HEK293 (cell line): ENCODE results near the gene GADD45GIP1.
A peak's percentile ranks its signal among the peaks of the same experiment; 100 is the strongest.

Experiments used
- CTCF ChIA-PET: fragments of 350-600 bp; formaldehyde crosslinking; extraction: SDS; loops from one replicate; lab custom pipeline; 2021; ENCODE audit warnings: antibody characterized with exemption; lab: Yijun Ruan, JAX
- POLR2A ChIA-PET: fragments of 300-600 bp; formaldehyde crosslinking; extraction: SDS; loops from one replicate; lab custom pipeline; 2020; ENCODE audit warnings: antibody characterized with exemption, inconsistent platforms; lab: Yijun Ruan, JAX
- H3K27ac ChIP-seq: fragments of 200-500 bp; sonication (Bioruptor generic); 2 replicates; pipeline ENCODE4 v1.5.1; 2014; ENCODE audit warnings: low read depth, low read length, control low read depth, inconsistent platforms; ENCODE audit errors: extremely low read depth
- H3K36me3 ChIP-seq, 2 experiments: fragments of 200-500 bp in 1 of 2; sonication (Bioruptor generic) in 1 of 2; 1 replicate in 1 of 2; 2 replicates in 1 of 2; pipeline ENCODE4 v1.5.1; 2014 to 2017; ENCODE audit warnings: inconsistent platforms in 2 of 2, low read length in 2 of 2; ENCODE audit not compliant: control insufficient read depth in 2 of 2, insufficient read depth in 1 of 2
- H3K4me1 ChIP-seq: fragments of 200-500 bp; sonication (Bioruptor generic); 2 replicates; pipeline ENCODE4 v1.5.1; 2014; ENCODE audit warnings: mild to moderate bottlenecking, low read length, inconsistent platforms; ENCODE audit not compliant: control insufficient read depth, insufficient read depth
- H3K4me3 ChIP-seq: 2 replicates; pipeline ENCODE4 v1.5.1; 2011; ENCODE audit warnings: low read depth, mild to moderate bottlenecking, control low read depth, low read length, moderate library complexity
- H3K9me3 ChIP-seq: fragments of 200-500 bp; sonication (Bioruptor generic); 2 replicates; pipeline ENCODE4 v1.5.1; 2014; ENCODE audit warnings: low read depth, low read length, inconsistent platforms; ENCODE audit not compliant: control insufficient read depth, insufficient read depth
- GLIS1 ChIP-seq: fragments of 450-650 bp; formaldehyde crosslinking; IDR thresholded peaks from 2 replicates; pipeline ENCODE4 v1.5.1; 2016; ENCODE audit warnings: missing biosample characterization, missing genetic modification characterization
- GLIS2 ChIP-seq: fragments of 450-650 bp; formaldehyde crosslinking; IDR thresholded peaks from 2 replicates; pipeline ENCODE4 v1.5.1; 2016; ENCODE audit warnings: missing biosample characterization, missing genetic modification characterization
- KLF16 ChIP-seq: fragments of 450-650 bp; formaldehyde crosslinking; IDR thresholded peaks from 2 replicates; pipeline ENCODE4 v1.5.1; 2017; ENCODE audit warnings: missing biosample characterization, missing genetic modification characterization
- KLF7 ChIP-seq: fragments of 450-650 bp; formaldehyde crosslinking; IDR thresholded peaks from 2 replicates; pipeline ENCODE4 v1.5.1; 2016; ENCODE audit warnings: missing biosample characterization, missing genetic modification characterization, borderline replicate concordance
- MYNN ChIP-seq: fragments of 450-650 bp; formaldehyde crosslinking; IDR thresholded peaks from 2 replicates; pipeline ENCODE4 v1.5.1; 2016; ENCODE audit warnings: missing biosample characterization, missing genetic modification characterization, borderline replicate concordance
- MZF1 ChIP-seq: fragments of 450-650 bp; formaldehyde crosslinking; IDR thresholded peaks from 2 replicates; pipeline ENCODE4 v1.5.1; 2017; ENCODE audit warnings: missing biosample characterization, missing genetic modification characterization, borderline replicate concordance
- YY2 ChIP-seq: fragments of 450-650 bp; formaldehyde crosslinking; IDR thresholded peaks from 2 replicates; pipeline ENCODE4 v1.5.1; 2016; ENCODE audit warnings: missing biosample characterization, missing genetic modification characterization
- ZBTB48 ChIP-seq: fragments of 450-650 bp; formaldehyde crosslinking; IDR thresholded peaks from 2 replicates; pipeline ENCODE4 v1.5.1; 2016; ENCODE audit warnings: missing biosample characterization, missing genetic modification characterization
- ZBTB49 ChIP-seq: fragments of 450-650 bp; formaldehyde crosslinking; IDR thresholded peaks from 2 replicates; pipeline ENCODE4 v1.5.1; 2016; ENCODE audit warnings: missing biosample characterization, missing genetic modification characterization, low read depth
- ZFP37 ChIP-seq: fragments of 450-650 bp; formaldehyde crosslinking; IDR thresholded peaks from 2 replicates; pipeline ENCODE4 v1.5.1; 2016; ENCODE audit warnings: missing biosample characterization, missing genetic modification characterization
- ZNF18 ChIP-seq: fragments of 450-650 bp; formaldehyde crosslinking; IDR thresholded peaks from 2 replicates; pipeline ENCODE4 v1.5.1; 2016; ENCODE audit warnings: missing biosample characterization, missing genetic modification characterization
- ZNF26 ChIP-seq: fragments of 450-650 bp; formaldehyde crosslinking; IDR thresholded peaks from 2 replicates; pipeline ENCODE4 v1.5.1; 2016; ENCODE audit warnings: missing biosample characterization, missing genetic modification characterization
- ZNF37A ChIP-seq: fragments of 450-650 bp; IDR thresholded peaks from 2 replicates; pipeline ENCODE4 v1.5.1; 2018; ENCODE audit warnings: missing biosample characterization, missing genetic modification characterization
- ZNF513 ChIP-seq: fragments of 450-650 bp; IDR thresholded peaks from 2 replicates; pipeline ENCODE4 v1.5.1; 2018; ENCODE audit warnings: missing biosample characterization, missing genetic modification characterization
- ZNF529 ChIP-seq: fragments of 450-650 bp; formaldehyde crosslinking; IDR thresholded peaks from 2 replicates; pipeline ENCODE4 v1.5.1; 2017; ENCODE audit warnings: missing genetic modification characterization, missing biosample characterization; ENCODE audit not compliant: insufficient replicate concordance
- ZNF555 ChIP-seq: fragments of 450-650 bp; formaldehyde crosslinking; conservative IDR thresholded peaks from 2 replicates; pipeline ENCODE4 v1.5.1; 2017; ENCODE audit warnings: missing biosample characterization, mild to moderate bottlenecking, missing genetic modification characterization, inconsistent platforms
- ZNF571 ChIP-seq: fragments of 450-650 bp; formaldehyde crosslinking; IDR thresholded peaks from 2 replicates; pipeline ENCODE4 v1.5.0; 2017; ENCODE audit warnings: missing biosample characterization, missing genetic modification characterization
- ZNF585B ChIP-seq: fragments of 450-650 bp; formaldehyde crosslinking; IDR thresholded peaks from 2 replicates; pipeline ENCODE4 v1.5.1; 2016; ENCODE audit warnings: missing biosample characterization, missing genetic modification characterization
- ZNF621 ChIP-seq: fragments of 450-650 bp; formaldehyde crosslinking; IDR thresholded peaks from 2 replicates; pipeline ENCODE4 v1.5.1; 2017; ENCODE audit warnings: missing biosample characterization, missing genetic modification characterization
- ZNF645 ChIP-seq: fragments of 450-650 bp; formaldehyde crosslinking; IDR thresholded peaks from 2 replicates; pipeline ENCODE4; 2016; ENCODE audit warnings: missing biosample characterization, missing genetic modification characterization
- ZNF654 ChIP-seq: fragments of 450-650 bp; formaldehyde crosslinking; IDR thresholded peaks from 2 replicates; pipeline ENCODE4 v1.5.1; 2016; ENCODE audit warnings: low read depth, missing biosample characterization, missing genetic modification characterization
- ZNF776 ChIP-seq: fragments of 450-650 bp; formaldehyde crosslinking; IDR thresholded peaks from 2 replicates; pipeline ENCODE4 v1.5.0; 2017; ENCODE audit warnings: missing biosample characterization, missing genetic modification characterization, borderline replicate concordance
- ZNF777 ChIP-seq: fragments of 450-650 bp; formaldehyde crosslinking; IDR thresholded peaks from 2 replicates; pipeline ENCODE4 v1.5.1; 2017; ENCODE audit warnings: missing biosample characterization, missing genetic modification characterization, borderline replicate concordance
- ZNF843 ChIP-seq: fragments of 450-650 bp; formaldehyde crosslinking; IDR thresholded peaks from 2 replicates; pipeline ENCODE4 v1.5.1; 2016; ENCODE audit warnings: missing biosample characterization, missing genetic modification characterization

GADD45GIP1 gene

GRCh38 chr19:12946731-12947496 lies 10.1 kb downstream of the GADD45GIP1 start:
- Histone ChIP-seq H3K4me3 (peak overlapping the region; percentile 84), H3K27ac (peak overlapping the region; percentile 83; the same call in 1 of the 2 replicates), H3K4me1 (peaks cover 3% of the 10 kb centered on the region; the same call in 1 of the 2 replicates), H3K9me3 (no peaks in the 10 kb centered on the region), H3K36me3 (peaks cover 51 to 75% of the 10 kb centered on the region in 2 experiments)
- TF ChIP-seq ZBTB48, result 0 out of 2 replicates have a peak, but pooled peaks have one; percentile 17
- no peak for TF ChIP-seq ZNF529 (tag by site-specific recombination)
- ChIA-PET POLR2A (interaction anchor here (0.6 to 2.1 kb wide), 9 partner anchors 8 to 240 kb away, joined by 3 to 12 read pairs (median 5); partner anchors contain the start of genes CALR, FARSA, GADD45GIP1 and GCDH), CTCF (interaction anchor here (1.3 to 6.2 kb wide), 3 partner anchors 19 to 62 kb away, joined by 3 to 31 read pairs (median 4); no protein-coding TSS in a partner anchor)

GRCh38 chr19:12946092-12946721 lies 10.8 kb downstream of the GADD45GIP1 start:
- H3K4me3 ChIP-seq, result peak overlapping the region; percentile 84
- peak overlapping the region; percentile 83 for H3K27ac ChIP-seq
- H3K4me1 ChIP-seq, result peaks cover 3% of the 10 kb centered on the region; the same call in 1 of the 2 replicates
- H3K36me3 ChIP-seq, result peaks cover 50 to 77% of the 10 kb centered on the region in 2 experiments
- POLR2A ChIA-PET, result interaction anchor here (0.6 to 2.1 kb wide), 9 partner anchors 8 to 241 kb away, joined by 3 to 12 read pairs (median 5); partner anchors contain the start of genes CALR, FARSA, GADD45GIP1 and GCDH
- H3K9me3 ChIP-seq, result no peaks in the 10 kb centered on the region
- CTCF ChIA-PET, result interaction anchor here (1.3 to 6.2 kb wide), 3 partner anchors 20 to 61 kb away, joined by 3 to 31 read pairs (median 4); no protein-coding TSS in a partner anchor
- TF ChIP-seq ZNF621, result no peak
- no peak for TF ChIP-seq ZNF645
- peak; percentile 70 for TF ChIP-seq GLIS2
- TF ChIP-seq KLF16, result no peak
- TF ChIP-seq ZNF513, result no peak
- TF ChIP-seq ZNF37A (tag by site-specific recombination), result no peak
- TF ChIP-seq ZFP37, result 0 out of 2 replicates have a peak, but pooled peaks have one; percentile 22
- TF ChIP-seq ZNF18, result no peak
- no peak for TF ChIP-seq MZF1 (tag by site-specific recombination)
- TF ChIP-seq ZNF571 (tag by site-specific recombination), result no peak
- TF ChIP-seq ZNF843 (tag by site-specific recombination), result no peak
- TF ChIP-seq ZNF585B (tag by site-specific recombination), result no peak
- TF ChIP-seq GLIS1 (tag by site-specific recombination), result no peak
- TF ChIP-seq ZNF777 (tag by site-specific recombination), result no peak
- TF ChIP-seq MYNN, result no peak
- no peak for TF ChIP-seq YY2 (tag by site-specific recombination)
- TF ChIP-seq ZNF776 (tag by site-specific recombination), result no peak
- no peak for TF ChIP-seq ZNF26 (tag by site-specific recombination)
- TF ChIP-seq ZBTB49 (tag by site-specific recombination), result no peak
- no peak for TF ChIP-seq KLF7 (tag by site-specific recombination)
- no peak for TF ChIP-seq ZNF555 (tag by site-specific recombination)
- no peak for TF ChIP-seq ZNF654 (tag by site-specific recombination)
